Testis (tissue), 5 donors: ENCODE results near the gene BECN2. TPM values are rescaled to one million over a fixed set of nuclear protein-coding genes. Genes with fewer than 3 reads are reported as not detected.

Experiments used
- DNase-seq: peaks from one replicate; pipeline ENCODE4 v3.0.0-alpha.2; 2019
- H3K27ac ChIP-seq, 2 donors: fragments of 200-600 bp; sonication (generic); one replicate each; pipeline ENCODE4 v1.5.1; 2019
- H3K27me3 ChIP-seq: fragments of 200-600 bp; sonication (generic); one replicate; pipeline ENCODE4 v1.5.1; 2019
- H3K36me3 ChIP-seq: fragments of 200-600 bp; sonication (generic); one replicate; pipeline ENCODE4 v1.5.1; 2017; ENCODE audit warnings: low read depth; ENCODE audit errors: missing control alignments
- H3K4me1 ChIP-seq: fragments of 200-600 bp; sonication (generic); one replicate; pipeline ENCODE4 v1.5.1; 2019
- H3K4me3 ChIP-seq, 2 donors: fragments of 200-600 bp; sonication (generic); one replicate each; pipeline ENCODE4 v1.5.1; 2017 to 2019
- H3K9me3 ChIP-seq: fragments of 200-600 bp; sonication (generic); one replicate; pipeline ENCODE4 v1.5.1; 2017
- CTCF ChIP-seq, 3 experiments: fragments of 450-650 bp in 2 of 3; fragments of 200-600 bp in 1 of 3; sonication (generic) in 1 of 3; IDR thresholded peaks; one replicate each; pipeline ENCODE4 v1.5.1; 2016 to 2019; ENCODE audit warnings: antibody characterized with exemption in 3 of 3, mild to moderate bottlenecking in 2 of 3, moderate library complexity in 1 of 3
- POLR2A ChIP-seq: fragments of 450-650 bp; IDR thresholded peaks from one replicate; pipeline ENCODE4 v1.6.1; 2017; ENCODE audit warnings: antibody characterized with exemption, mild to moderate bottlenecking, moderate library complexity
- WGBS, 2 donors: methylation state at CpG; one replicate each; pipeline ENCODE4 v1.1.5; 2018; 5-methylcytosine and 5-hydroxymethylcytosine counted together
- intact Hi-C: fragments of 100-400 bp; cut with DNase I; formaldehyde crosslinking; loops from one replicate; pipeline ENCODE4 v1.15.1; 2023; ENCODE audit warnings: low total_unique reads
- long read RNA-seq, 2 donors: transcript quantifications; one replicate each; lab custom pipeline, GENCODE V29; 2026
- polyA plus RNA-seq: library from polyadenylated mRNA; stranded (reverse); fragments of 350-450 nt; fragmentation: Illumina TruSeq; extraction: RNeasy Lipid Tissue Mini Kit (QIAGEN cat#74804); gene quantifications from one replicate; pipeline ENCODE4 v1.2.3, GENCODE V29; 2014; ENCODE audit warnings: low read depth, low replicate concordance; ENCODE audit not compliant: insufficient read depth
- total RNA-seq, 2 donors: library from RNA; depleted of rRNA; stranded (reverse); fragments of >200 nt; gene quantifications; one replicate each; pipeline ENCODE4 v1.2.3, GENCODE V29; 2016

Gene BECN2
- total RNA-seq (not detected), polyA plus RNA-seq (not detected)
- long read RNA-seq, donor 1 = 0 reads
- long read RNA-seq, donor 2 = 0 reads

- intact Hi-C loops = no loop called here
- Histone ChIP-seq H3K9me3 (no peaks in the 10 kb centered on the region), H3K27ac (no peak within 1 kb of the TSS), H3K36me3 (no peaks in the 10 kb centered on the region), H3K4me3 (peak within 1 kb of the TSS in 1 of 2 donors; percentile 20), H3K27me3 (no peaks in the 10 kb centered on the region), H3K4me1 (no peaks in the 10 kb centered on the region)
- WGBS, 2 donors = 72 to 75% methylated on average over 27 to 33 of the region's 33 CpGs
- DNase-seq = no peak
- no peak for TF ChIP-seq CTCF (IDR thresholded peaks at IDR 0.05)
- no peak for TF ChIP-seq POLR2A
Observed at GRCh38 chr1:241957692-241958494, at the start of gene BECN2. TSS of gene BECN2 (plus strand) at chr1:241957767. CDS start at chr1:241957767, 0 bp downstream.

GRCh38 chr1:241916196-241916595 lies 41.4 kb upstream of the BECN2 start:
- no peak for DNase-seq
- intact Hi-C loops = no loop called here
- H3K4me1 ChIP-seq = no peaks in the 10 kb centered on the region
- H3K9me3 ChIP-seq = no peaks in the 10 kb centered on the region
- no peaks in the 10 kb centered on the region for H3K27me3 ChIP-seq
- no peaks in the 10 kb centered on the region for H3K36me3 ChIP-seq
- H3K27ac ChIP-seq = no peak overlapping the region
- TF ChIP-seq POLR2A (no peak), CTCF (IDR thresholded peaks at IDR 0.05) (no peak)
- H3K4me3 ChIP-seq = no peak overlapping the region
- 94 to 96% methylated on average over 7 of the region's 7 CpGs for WGBS, 2 donors

DNA sequence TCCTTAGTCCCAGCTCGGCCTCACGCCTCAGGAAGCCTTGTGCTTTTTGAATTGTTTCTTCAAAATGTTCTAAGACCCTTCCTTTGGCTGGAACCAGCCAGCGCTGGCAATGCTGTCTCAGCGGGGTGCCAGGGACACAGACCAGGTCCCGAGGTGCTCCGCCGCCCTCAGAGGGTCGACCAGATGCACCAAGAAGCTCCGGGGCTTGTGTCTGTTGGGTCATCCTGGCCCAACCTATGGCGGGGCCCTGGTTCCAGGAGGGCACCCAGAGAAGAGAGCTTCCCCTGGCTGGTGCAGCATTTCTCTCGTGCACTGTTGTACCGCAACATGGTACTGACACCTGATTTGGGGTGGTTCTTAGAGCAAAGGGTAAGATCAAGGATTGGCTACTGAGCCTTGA lies 40.1 kb upstream of the BECN2 start:
- DNase-seq = no peak
- Histone ChIP-seq H3K27ac (no peak overlapping the region), H3K27me3 (no peaks in the 10 kb centered on the region), H3K4me1 (no peaks in the 10 kb centered on the region), H3K4me3 (no peak overlapping the region), H3K9me3 (no peaks in the 10 kb centered on the region), H3K36me3 (no peaks in the 10 kb centered on the region)
- TF ChIP-seq POLR2A = no peak
- no peak for TF ChIP-seq CTCF (IDR thresholded peaks at IDR 0.05)
- WGBS, 2 donors = 94 to 96% methylated on average over 6 to 12 of the region's 12 CpGs
- intact Hi-C loops = no loop called here

DNA sequence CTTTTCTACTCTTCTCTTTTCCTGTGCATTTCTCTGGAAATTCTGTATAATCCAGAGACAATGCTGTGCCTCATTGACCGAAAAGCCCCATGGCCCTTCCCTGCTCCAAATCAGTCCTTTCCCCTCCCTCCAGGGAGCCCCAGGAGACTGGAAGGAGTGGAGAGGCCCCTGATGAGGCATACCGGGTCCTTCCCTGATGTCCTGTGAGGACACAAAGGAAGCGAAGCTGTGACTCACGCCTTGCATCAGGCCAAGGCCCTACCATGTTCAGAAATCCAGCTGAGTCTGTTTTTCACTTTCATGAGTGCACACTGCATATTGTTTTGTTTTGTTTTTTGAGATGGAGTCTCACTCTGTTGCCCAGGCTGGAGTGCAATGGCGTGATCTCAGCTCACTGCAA lies 38.7 kb upstream of the BECN2 start:
- 70 to 77% methylated on average over 5 of the region's 5 CpGs for WGBS, 2 donors
- H3K4me3 ChIP-seq = no peak overlapping the region
- no peak for TF ChIP-seq CTCF (IDR thresholded peaks at IDR 0.05)
- no peak for TF ChIP-seq POLR2A
- no peaks in the 10 kb centered on the region for H3K9me3 ChIP-seq
- intact Hi-C loops = no loop called here
- no peaks in the 10 kb centered on the region for H3K36me3 ChIP-seq
- H3K4me1 ChIP-seq = no peaks in the 10 kb centered on the region
- no peaks in the 10 kb centered on the region for H3K27me3 ChIP-seq
- DNase-seq = no peak
- H3K27ac ChIP-seq = no peak overlapping the region
